Measurements from ENCODE around the gene HDAC4.

Gene HDAC4

DNA sequence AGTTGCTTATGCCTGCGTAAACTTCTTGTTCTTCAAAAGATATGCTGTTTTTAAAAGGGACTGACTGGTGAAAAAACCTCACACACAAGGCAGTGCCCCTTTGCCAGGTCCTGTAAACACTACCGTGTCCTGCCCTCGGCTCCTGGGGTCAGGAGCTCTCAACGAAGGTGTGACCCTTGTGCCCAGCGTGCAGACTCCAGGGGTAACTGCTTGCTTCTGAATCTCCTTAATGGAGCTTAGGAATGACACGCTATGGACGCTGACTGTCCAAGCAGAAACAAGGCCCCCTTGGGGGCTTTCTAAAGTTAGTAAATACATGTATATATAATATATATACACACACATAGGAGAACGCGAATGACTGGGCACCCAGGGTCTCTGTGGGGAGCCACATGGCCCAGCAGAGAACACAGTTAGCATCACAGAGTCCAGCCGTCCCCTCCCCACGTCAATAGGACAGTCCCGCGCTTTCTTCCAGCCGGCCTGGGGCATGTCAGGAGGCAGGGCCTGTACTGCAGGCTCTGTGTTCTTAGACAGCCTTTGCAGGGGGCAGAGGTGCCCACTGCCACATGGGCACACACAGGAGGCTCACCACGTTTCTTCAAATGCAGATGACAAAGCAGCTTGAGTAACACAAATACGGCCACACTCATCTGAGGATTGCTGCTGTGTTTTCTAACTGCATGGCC, 96.1 kb downstream of the HDAC4 start:
- TF ChIP-seq, protein P1, sequence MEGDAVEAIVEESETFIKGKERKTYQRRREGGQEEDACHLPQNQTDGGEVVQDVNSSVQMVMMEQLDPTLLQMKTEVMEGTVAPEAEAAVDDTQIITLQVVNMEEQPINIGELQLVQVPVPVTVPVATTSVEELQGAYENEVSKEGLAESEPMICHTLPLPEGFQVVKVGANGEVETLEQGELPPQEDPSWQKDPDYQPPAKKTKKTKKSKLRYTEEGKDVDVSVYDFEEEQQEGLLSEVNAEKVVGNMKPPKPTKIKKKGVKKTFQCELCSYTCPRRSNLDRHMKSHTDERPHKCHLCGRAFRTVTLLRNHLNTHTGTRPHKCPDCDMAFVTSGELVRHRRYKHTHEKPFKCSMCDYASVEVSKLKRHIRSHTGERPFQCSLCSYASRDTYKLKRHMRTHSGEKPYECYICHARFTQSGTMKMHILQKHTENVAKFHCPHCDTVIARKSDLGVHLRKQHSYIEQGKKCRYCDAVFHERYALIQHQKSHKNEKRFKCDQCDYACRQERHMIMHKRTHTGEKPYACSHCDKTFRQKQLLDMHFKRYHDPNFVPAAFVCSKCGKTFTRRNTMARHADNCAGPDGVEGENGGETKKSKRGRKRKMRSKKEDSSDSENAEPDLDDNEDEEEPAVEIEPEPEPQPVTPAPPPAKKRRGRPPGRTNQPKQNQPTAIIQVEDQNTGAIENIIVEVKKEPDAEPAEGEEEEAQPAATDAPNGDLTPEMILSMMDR (IDR thresholded peaks at IDR 0.05; ENCODE audit: control insufficient read depth, insufficient read depth, low read depth, low read length, missing control alignments): no peak
- no peak overlapping the region for H3K4me3 ChIP-seq (ENCODE audit: control insufficient read depth, low read depth, low read length)
- no peak for DNase-seq (ENCODE audit: low read depth)

DNA sequence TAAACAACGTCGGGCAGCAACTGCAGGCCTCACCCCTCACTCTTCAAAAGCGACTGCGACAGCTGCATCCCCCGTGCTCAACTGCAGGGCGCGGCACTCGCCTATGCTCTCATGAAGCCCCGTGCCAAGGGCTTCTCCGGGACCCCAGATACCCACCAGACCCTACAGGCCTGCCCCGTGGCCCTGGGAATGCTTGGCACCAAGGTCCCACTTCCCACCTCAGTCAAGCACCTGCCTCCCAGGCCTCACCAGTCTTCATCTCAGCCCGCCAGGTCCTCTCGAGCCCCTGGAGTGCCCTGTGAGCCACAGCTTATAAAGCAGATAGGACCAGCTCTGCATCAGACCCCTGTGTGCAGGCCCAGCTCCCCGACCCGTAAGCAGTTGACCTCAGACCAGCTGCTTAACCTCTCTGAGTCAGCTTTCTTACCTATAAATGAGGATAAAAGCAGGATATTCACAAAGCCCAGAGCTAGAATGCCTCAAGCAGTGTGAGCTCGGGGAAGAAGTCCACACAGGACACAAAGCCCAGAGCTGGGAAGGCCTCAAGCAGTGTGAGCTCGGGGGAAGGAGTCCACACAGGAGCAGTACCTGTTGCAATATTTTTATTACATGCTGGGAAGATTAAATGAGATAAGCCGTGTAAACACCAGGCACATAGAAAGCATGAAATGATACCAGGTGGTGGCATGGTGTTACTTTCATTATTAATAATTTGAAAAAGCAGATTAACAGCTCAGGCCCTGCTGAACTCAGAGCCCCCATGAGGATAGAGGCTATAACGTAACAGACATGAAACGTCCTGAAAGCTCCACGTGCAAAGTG, 96.9 kb downstream of the HDAC4 start:
- TF ChIP-seq, protein P1 (IDR thresholded peaks at IDR 0.05; ENCODE audit: control insufficient read depth, insufficient read depth, low read depth, low read length, missing control alignments): no peak
- no peak overlapping the region for H3K4me3 ChIP-seq (ENCODE audit: control insufficient read depth, low read depth, low read length)
- no peak for DNase-seq (ENCODE audit: low read depth)

DNA sequence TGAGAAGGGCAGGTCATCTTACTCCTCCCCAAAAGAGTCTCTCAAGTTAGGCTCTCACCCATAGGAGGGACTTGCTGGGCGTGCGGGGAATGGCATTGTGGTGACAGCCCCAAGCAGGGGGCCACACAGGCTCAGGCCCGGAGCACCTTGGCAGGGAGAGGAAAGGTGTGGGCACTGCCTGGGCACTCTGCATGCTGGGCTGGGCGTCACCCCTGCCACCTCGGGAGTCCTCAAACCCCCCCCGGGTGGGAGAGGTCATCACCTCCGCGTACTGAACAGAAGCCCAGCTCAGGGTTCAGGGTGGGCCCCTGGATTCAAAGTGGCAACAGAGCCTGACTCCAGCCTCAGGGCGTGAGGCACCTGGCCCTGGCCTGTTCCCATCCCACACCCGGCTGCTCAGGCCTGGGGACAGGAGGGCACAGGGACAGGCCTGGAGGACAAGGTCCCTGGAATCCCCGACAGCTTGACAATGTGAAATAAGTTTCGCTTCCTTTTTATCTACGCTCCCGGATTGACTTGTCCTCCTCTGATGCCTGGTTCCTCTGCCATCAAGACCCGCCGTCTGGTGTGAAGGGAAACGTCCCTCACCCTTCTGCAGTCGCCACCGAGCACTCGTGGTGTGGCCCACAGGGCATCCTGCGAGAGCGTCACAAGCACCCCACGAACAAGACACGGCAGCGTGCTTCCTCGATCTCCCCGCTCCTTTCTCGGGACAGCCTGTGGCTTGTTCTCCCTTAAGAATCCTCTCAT, 97.8 kb downstream of the HDAC4 start:
- DNase-seq (ENCODE audit: low read depth): no peak
- H3K4me3 ChIP-seq (ENCODE audit: control insufficient read depth, low read depth, low read length): no peak overlapping the region

DNA sequence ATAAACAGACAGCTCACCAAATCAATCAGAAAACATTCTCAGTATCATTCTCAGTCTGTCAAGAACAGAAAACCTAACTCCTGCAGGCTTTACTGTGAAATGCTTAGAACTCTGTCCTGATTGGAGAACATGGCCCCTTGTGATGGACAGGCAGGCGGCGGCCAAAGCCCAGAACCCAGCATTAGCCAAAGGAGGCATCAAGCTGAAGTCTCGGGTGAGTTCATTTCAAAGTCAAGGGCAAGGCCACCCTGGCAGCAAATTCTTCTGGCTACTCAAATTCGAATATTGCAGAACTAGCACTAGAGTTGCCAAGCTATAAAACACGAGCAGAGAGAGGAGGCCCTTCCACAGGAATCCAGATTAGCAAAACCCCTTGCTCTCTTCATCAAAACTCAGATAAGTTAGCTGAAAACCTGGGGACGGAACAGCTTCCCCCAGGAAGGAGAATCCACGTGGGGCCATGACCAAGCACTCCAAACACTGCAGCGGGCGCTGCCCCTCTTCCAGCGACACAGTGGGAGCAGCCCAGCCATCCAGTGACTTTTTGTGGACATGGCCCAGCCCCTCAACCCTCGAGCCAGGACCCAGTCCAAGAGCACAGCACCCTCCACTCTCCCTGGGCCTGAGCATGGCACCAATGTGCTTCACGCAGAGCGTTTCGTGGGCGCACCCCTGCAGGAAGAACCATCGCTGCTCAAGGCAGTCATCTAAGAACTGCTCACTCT, 98.6 kb downstream of the HDAC4 start:
- no peak for DNase-seq (ENCODE audit: low read depth)
- TF ChIP-seq, protein P1 (IDR thresholded peaks at IDR 0.05; ENCODE audit: control insufficient read depth, insufficient read depth, low read depth, low read length, missing control alignments): no peak
- H3K4me3 ChIP-seq (ENCODE audit: control insufficient read depth, low read depth, low read length): no peak overlapping the region

More for the DNA sequence above, 97.8 kb downstream of the HDAC4 start:
- TF ChIP-seq, protein P1 (IDR thresholded peaks at IDR 0.05; ENCODE audit: control insufficient read depth, insufficient read depth, low read depth, low read length, missing control alignments): no peak

DNA sequence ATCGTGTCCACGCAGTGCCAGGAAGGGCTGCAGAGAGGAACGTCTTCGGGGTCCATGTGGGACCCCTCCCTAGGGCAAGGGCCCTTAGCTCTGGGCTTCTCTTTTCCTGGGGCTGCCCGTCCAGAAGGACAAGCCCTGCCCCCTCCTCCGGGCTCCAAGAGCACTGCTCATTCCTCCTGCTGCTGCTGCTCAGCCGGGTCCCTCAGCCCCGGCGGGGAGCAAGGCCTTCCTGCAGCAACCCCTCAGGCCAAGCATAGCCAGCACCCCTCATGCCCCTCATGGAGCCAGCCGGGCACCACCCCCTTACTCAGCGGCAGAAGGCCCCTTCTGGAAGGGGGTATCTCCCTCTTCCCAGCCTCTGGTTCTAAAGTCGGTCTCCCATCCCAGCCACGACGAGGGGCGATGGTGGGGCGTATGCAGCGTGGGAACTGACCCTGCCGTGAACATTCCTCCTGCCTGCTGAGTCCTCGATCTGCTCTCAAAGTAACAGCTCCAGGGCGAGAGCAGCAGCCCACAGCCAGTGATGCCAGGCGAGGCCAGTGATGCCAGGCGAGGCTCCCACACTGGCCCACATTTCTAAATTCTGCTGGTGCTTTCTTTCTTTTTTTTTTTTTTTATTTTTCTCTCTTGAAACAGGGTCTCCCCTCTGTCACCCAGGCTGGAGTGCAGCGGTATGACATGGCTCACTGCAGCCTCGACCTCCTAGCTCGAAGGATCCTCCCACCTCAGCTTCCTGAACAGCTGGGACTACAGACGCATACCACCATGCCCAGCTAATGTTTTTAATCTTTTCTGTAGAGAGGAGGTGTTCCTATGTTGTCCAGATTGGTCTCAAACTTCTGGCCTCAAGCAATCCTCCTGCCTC, 99.7 kb downstream of the HDAC4 start:
- TF ChIP-seq, protein P1 (IDR thresholded peaks at IDR 0.05; ENCODE audit: control insufficient read depth, insufficient read depth, low read depth, low read length, missing control alignments): no peak
- no peak overlapping the region for H3K4me3 ChIP-seq (ENCODE audit: control insufficient read depth, low read depth, low read length)
- DNase-seq (ENCODE audit: low read depth): no peak

Data from AG09309 (cell line).